Fibroblast of skin of back (primary cell): ENCODE data around the gene PXYLP1.

Experiments
- DNase-seq: peaks from one replicate; pipeline ENCODE4 v3.0.0-alpha.2; 2013

PXYLP1 gene

DNA sequence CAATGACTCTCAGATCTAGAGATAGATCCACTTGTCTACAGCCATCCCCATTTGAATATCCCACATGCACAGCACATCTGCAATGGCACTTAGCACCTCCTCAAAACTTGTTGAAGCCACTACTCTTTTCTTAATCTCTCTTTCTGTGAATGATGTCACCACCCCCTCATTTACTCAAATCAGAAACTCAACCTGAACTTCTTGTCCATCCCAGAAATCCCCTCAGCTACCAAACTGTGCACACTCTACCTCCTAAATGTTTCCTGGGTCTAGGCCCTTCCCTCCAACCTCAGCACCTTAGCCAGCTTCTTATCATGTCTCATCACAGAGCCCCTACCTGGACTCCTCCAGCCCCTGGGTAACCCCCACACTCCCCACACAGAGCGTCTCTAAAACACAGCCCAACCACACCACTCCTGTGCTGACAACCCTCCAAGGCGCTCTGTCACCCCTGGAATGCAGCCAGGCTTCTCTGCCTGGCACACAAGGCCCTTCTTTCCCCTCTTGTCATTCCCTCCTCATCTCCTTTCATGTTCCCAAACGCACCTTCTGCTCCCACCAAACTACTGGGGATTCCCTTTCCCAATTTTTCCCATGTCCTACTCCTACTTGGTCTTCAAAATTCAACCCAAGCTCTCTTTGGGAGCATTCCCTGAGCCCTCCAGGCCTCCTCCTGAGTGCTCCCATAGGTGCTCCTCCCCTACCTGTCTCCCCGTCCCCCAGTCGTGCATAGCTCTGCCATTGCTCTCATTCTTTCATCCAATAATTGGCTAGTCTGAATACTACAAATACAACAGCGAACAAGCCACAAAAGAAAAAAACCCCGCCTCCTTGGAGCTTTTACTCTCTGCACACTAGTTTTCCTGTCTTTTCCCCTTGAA is 96.9 kb downstream of the PXYLP1 start:
- no peak for DNase-seq

DNA sequence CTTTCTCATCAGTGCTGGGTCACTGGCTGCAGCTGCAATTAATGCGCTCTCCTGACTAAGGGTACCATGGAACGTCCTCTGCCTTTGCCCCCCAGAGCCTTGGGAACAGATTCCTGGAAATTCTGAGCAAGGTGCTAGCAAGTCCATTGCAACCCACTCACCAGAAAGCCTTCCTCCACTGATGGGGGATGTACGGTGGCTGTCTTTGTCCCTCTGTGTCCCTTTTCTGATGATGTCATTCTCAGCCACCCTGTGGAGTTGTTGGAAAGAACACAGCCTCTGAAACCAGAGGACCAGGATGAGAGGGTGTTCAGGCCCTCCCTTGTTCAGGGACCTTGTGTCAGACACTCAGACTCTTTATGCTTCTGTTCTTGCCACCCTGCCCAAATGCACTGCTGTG is 98.6 kb downstream of the PXYLP1 start:
- no peak for DNase-seq

DNA sequence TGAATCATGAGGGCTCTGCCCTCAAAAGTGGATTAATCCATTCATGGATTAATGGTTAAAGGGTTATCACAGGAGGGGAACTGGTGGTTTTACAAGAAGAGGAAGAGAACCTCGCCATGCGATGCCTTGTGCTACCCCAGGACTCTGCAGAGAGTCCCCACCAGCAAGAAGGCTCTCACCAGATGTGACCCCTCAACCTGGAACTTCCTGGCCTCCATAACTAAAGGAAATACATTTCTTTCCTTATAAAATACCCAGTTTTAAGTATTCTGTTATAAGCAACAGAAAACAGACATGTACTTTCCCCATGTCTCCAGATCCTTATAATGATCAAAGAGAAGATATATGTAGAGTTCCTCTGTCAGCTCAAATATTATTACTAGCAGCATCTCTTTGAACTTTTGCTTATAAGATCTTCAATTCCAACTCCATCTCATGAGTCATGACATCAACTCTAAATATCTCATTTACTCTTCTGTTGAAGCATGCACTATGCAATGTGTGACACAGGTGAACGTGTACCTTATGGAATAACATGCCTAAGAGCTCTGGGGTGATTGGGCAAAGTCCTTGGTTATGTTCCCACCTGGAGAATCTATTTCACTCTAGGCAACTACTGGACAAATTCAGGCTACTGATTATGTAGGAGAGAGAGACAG is 99.2 kb downstream of the PXYLP1 start:
- DNase-seq, result no peak

DNA sequence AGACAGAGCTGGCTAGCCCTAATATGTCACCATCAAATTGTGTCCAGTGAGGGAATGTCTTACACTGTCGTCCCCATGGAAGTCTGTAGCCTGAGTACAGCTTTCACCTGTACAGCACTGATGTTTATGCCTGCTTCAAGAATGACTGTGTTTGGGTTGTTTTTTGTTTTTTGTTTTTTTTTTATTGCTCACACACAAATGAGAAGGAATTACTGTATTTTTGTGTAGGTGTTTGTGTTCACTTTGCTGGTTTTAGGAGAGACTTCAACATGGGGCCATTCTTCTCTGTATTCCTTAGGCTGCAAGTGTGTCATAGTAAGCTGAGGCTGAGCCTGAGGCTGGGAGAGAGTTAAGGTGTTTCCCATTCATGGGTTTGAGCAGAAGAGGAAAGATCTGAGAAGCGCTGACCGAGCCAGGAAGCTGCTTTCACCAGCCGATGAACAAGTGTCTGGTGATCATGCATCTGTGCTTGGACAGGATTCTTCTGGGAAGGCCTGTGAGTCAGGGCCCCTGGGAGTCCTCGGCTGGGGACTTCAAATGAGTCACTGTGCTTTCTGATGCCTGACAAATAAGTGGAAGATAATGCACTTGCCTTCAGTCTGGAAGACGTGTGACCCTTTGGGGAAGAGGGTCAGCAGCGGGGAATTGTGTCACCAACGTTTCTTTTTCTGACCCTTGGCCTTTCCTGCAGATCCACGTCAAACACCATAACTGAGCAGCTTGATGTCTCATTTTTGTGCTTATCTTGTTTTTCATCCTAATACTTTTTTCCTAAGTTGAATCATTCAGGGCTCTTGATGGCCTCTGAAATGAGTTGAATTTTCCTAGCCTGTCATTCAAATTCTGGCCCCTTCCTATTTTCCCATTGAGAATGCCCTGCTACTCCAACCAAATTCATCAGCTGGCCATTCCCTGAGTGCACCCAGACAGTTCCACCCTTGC is 100.0 kb downstream of the PXYLP1 start:
- peak; percentile 99 for DNase-seq

GRCh38 chr3:141332416-141332815 is 100.8 kb downstream of the PXYLP1 start:
- DNase-seq, result no peak

DNA sequence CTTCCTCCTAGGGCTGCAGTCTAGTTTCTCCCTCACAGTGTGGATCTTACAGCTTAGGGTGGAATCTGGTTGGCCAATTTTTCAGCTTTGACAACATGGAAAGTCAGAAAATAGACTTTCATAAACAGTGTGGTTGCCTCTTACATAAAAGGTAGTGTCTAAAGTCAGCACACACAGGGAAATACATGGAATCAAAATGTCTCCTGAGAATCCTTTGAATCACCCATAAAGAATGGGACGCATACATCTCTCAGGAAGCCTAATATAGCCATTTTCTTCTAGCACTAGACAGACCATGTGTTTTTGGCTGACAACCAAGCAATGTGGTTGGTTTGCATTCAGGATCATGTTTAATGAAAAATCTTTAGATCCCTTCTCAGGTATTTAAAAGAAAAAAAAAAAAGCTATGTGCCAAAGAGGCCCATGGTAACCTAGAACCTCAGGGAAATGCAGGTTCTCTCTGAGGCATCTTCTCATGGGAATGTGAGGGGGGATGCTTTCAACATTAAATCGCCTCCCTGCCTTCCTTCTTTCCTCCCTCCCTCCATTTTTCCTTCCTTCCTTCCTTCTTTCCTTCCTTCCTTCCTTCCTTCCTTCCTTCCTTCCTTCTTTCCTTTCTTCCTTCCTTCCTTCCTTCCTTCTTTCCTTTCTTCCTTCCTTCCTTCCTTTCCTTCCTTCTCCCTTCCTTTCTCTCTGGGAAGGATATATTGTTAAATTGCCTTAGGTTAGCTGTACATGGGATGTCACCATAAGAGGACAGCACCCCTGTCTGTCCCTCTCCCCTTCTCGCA is 102.4 kb downstream of the PXYLP1 start:
- DNase-seq, result peak; percentile 95

DNA sequence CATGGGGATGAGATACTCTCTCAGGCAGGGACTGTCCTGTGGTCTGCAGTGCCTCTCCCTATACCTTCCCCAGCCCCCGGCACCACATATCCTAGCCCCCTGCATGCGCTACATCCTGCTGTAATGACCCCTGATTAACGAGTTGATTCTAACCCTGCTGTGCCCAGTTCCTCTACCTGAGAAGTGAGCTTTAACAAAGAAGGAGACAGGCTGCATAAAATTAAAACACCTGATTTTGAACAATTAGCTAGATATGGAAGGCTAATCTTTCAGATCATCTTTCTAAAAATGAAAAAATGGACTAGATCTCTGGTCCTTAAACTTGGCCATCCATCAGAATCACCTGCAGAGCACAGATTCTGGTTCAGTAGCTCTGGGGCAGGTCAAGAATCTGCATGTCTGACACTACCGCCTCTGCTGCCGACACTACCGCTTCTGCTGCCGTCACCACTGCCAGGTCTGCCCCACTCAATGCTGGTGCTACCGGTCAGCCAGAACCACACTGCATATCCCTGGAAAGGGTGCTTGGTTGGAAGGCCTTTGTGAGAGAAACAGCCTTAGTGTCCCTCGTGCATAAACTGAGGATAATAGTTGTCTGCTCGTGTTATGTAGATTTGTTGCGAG is 103.1 kb downstream of the PXYLP1 start:
- no peak for DNase-seq

DNA sequence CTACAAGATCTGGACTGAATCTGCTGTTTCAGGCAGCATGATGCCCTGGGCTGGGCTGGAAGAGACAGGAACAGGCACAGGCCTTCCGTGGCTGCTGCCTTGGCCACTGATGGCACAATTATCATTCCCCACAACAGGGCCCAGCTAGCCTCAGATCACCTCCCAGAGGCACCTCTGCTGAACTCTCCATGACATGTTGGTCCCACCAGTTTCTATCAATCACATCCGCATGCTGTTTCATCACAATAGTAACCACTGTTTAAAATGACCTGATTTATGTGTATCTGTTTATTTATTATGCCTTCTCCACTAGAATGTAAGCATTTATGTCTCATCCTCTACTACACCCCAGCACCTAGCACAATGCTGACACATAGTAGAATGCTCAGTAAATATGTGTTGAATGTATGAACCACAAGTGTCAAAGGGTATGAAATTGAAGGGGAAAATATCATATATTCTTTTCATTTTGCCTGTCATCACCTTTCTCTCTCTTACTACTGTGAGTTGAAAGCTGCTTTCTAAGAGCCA is 104.0 kb downstream of the PXYLP1 start:
- peak; percentile 30 for DNase-seq

DNA sequence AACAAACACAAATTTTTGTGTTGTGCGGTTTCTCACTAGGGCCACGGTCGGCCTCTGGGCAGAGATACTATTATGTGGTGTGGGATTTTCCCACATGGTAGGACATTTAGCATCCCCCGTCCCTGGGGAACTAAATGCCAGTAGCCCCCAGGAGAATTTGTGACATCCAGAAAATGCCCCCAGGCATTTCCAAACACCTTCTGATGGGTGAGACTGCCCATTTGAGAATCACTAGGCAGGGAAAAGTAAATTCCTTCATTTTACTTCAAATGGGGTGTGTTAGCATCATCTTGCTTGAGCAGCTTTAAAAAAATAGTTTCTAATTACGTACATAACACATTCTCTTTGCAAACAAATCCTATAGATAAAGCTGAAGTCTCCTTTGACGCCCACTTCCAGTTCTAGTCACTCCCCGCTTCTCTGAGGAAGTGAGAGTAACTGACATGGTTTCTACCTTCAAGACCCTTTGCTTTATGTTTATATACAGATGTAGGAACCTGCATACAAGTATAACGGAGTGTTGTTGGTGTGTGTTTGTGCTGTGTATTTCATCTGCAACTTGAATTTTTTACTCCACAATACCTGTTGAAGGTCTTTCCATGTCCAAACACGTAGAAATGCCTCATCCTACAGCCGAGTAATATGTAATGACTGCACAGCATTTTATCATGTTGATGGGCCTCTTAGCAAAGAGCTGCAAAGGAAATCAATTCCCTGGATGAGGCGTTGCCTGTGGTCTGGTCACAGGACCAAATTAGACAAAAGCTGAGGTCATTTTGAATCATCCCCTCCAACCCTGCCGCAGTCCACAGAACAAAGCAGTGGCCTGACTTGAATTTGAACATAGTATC is 105.3 kb downstream of the PXYLP1 start:
- peak; percentile 80 for DNase-seq

DNA sequence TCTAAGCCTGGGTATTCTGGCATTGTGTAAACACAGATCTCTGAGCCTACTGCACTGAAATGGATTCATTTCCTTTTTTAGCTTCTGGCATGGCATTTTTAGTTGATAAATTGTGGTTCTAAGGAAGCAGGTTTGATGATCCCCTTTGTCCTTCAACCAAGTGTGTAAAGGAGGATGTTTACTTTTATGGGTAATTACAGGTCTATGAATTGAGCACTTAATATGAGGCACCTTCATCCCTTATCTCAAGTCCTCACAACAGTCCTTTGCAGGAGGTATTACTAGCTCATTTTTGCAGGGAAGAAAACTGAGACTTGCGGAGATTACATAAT is 105.9 kb downstream of the PXYLP1 start:
- DNase-seq, result no peak

DNA sequence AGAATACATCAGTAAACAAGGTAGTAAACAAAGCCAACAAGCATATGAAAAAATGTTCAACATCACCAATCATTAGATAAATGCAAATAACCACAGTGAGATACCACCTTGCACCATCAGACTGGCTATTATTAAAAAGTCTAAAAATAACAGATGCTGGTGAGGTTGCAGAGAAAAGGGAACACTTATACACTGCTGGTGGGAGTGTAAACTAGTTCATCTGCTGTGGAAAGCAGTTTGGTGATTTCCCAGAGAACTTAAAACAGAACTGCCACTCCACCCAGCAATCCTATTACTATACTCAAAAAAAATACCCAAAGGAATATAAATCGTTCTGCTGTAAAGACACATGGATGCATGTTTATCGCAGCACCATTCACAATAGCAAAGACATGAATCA is 106.4 kb downstream of the PXYLP1 start:
- no peak for DNase-seq

GRCh38 chr3:141338881-141339280 is 107.3 kb downstream of the PXYLP1 start:
- DNase-seq, result no peak

DNA sequence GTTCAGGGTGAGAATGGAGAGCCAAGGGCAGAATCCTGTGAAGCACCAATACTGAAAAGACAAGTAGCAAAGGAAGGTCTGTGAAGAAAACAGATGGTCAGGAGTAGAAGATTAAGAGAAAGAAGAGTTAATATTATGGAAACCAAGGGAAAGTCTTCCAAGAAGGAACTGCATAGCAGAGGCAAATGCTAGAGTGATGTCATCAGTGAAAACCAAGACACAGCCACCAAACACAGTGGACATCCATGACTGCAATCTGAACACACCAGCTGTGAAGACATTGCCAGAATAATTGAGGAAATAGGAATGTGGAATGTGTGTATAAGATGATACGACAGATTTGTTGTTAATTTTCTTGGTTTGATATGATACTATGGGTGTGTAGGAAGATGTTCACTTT is 109.9 kb downstream of the PXYLP1 start:
- no peak for DNase-seq

GRCh38 chr3:141342386-141342785 is 110.8 kb downstream of the PXYLP1 start:
- DNase-seq, result no peak

DNA sequence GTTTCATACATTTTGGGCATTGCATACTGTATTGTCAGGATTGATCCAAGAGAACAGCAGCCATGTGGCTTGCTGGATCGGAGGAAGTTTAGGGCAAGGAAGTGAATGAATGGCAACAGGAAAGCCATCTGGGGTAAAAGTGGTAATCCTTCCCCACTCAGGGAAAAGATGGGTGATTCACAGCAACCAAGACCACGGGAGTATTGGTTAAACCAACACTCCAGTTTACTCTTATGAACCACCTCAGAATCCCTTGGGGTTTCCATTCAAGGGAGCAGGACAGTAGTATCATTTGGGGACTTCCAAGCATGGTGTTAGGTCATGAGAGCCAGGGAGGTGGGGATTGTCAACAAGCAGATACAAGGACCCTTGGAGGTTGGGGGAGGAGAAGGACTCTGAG is 111.5 kb downstream of the PXYLP1 start:
- no peak for DNase-seq

GRCh38 chr3:141343865-141344271 is 112.2 kb downstream of the PXYLP1 start:
- DNase-seq, result no peak
